H1 (cell line): ENCODE measurements around the gene TRAF6. TPM values are rescaled to one million over a fixed set of nuclear protein-coding genes. Genes with fewer than 3 reads are reported as not detected.

Source experiments
- CTCF ChIA-PET: fragments of 300-600 bp; sonication (Branson Sonifier 250); formaldehyde crosslinking; loops from one replicate; lab custom pipeline; 2021; ENCODE audit not compliant: partially characterized antibody; lab: Charles Lee
- POLR2A ChIA-PET: fragments of 300-600 bp; sonication (Branson Sonifier 250); formaldehyde crosslinking; loops from one replicate; lab custom pipeline; 2021; ENCODE audit warnings: inconsistent platforms; ENCODE audit not compliant: partially characterized antibody; lab: Charles Lee
- DNase-seq, 2 experiments: peaks; one replicate each; pipeline versions ENCODE4 v3.0.0 to v3.0.0-alpha.2; 2010 to 2022; ENCODE audit warnings: low spot score in 2 of 2, low read depth in 1 of 2, mixed read lengths in 1 of 2
- FAIRE-seq: peaks from 2 replicates; lab custom pipeline; 2011; peaks lifted over from hg19 to GRCh38; lab: Jason Lieb, UNC
- H2AFZ ChIP-seq: 2 replicates; pipeline ENCODE4 v1.8.1; 2012; ENCODE audit warnings: low read length, inconsistent platforms
- H2AK5ac ChIP-seq: 2 replicates; pipeline ENCODE4 v1.6.1; 2013; ENCODE audit warnings: low read depth, low read length
- H2BK120ac ChIP-seq: replicated peaks from 2 replicates; pipeline ENCODE3; 2013; ENCODE audit warnings: low read depth, low read length, inconsistent platforms
- H2BK12ac ChIP-seq: 2 replicates; pipeline ENCODE4 v1.6.1; 2013; ENCODE audit warnings: low read depth, low read length
- H2BK15ac ChIP-seq: 2 replicates; pipeline ENCODE4 v1.6.1; 2013; ENCODE audit warnings: low read length
- H2BK20ac ChIP-seq: 2 replicates; pipeline ENCODE4 v1.6.1; 2013; ENCODE audit warnings: low read length
- H2BK5ac ChIP-seq: 2 replicates; pipeline ENCODE4 v1.6.1; 2013; ENCODE audit warnings: low read depth, low read length
- H3K14ac ChIP-seq: 2 replicates; pipeline ENCODE4 v1.6.1; 2013; ENCODE audit warnings: inconsistent platforms; ENCODE audit not compliant: insufficient read length
- H3K18ac ChIP-seq: 2 replicates; pipeline ENCODE4 v1.6.1; 2013; ENCODE audit warnings: low read length; ENCODE audit errors: extremely low read depth
- H3K23ac ChIP-seq: 2 replicates; pipeline ENCODE4 v1.6.1; 2013; ENCODE audit warnings: inconsistent platforms; ENCODE audit not compliant: insufficient read length
- H3K23me2 ChIP-seq: 2 replicates; pipeline ENCODE4 v1.6.1; 2013; ENCODE audit warnings: low read depth, low read length
- H3K27ac ChIP-seq: 2 replicates; pipeline ENCODE4 v1.6.1; 2011; ENCODE audit warnings: low read depth, low read length, inconsistent platforms
- H3K27me3 ChIP-seq, 4 experiments: replicated peaks in 1 of 4; 1 replicate in 1 of 4; 2 replicates in 3 of 4; pipeline versions ENCODE4 v1.6.1 to v1.8.1; 2011 to 2013; ENCODE audit warnings: low read length in 3 of 4, mild to moderate bottlenecking in 3 of 4, inconsistent platforms in 2 of 4, mixed read lengths in 2 of 4, moderate library complexity in 1 of 4; ENCODE audit not compliant: control insufficient read depth in 3 of 4, insufficient read depth in 3 of 4; ENCODE audit errors: extremely low read depth in 1 of 4
- H3K36me3 ChIP-seq, 4 experiments: 2 replicates each; pipeline versions ENCODE4 v1.6.1 to v1.8.1; 2011 to 2013; ENCODE audit warnings: mild to moderate bottlenecking in 4 of 4, low read length in 3 of 4, moderate library complexity in 2 of 4, control low read depth in 1 of 4, inconsistent platforms in 1 of 4; ENCODE audit not compliant: insufficient read depth in 4 of 4, control insufficient read depth in 2 of 4
- H3K4ac ChIP-seq: replicated peaks from 2 replicates; pipeline ENCODE3; 2013; ENCODE audit warnings: low read length, low read depth, mixed read lengths, inconsistent platforms; ENCODE audit not compliant: insufficient read length
- H3K4me1 ChIP-seq, 4 experiments: replicated peaks in 1 of 4; 1 replicate in 1 of 4; 2 replicates in 3 of 4; pipeline versions ENCODE4 v1.6.1 to v1.8.1; 2011 to 2013; ENCODE audit warnings: low read length in 3 of 4, inconsistent platforms in 2 of 4, mixed read lengths in 1 of 4; ENCODE audit not compliant: insufficient read depth in 4 of 4, control insufficient read depth in 3 of 4
- H3K4me2 ChIP-seq, 2 experiments: 2 replicates each; pipeline versions ENCODE4 v1.6.1 to v1.8.1; 2011 to 2013; ENCODE audit warnings: low read depth in 2 of 2, low read length in 2 of 2, control low read depth in 1 of 2, inconsistent platforms in 1 of 2, mild to moderate bottlenecking in 1 of 2; ENCODE audit not compliant: insufficient read depth in 1 of 2
- H3K4me3 ChIP-seq, 4 experiments: fragments of 200-600, 300-600 bp in 1 of 4; sonication (generic), shearing (Covaris generic), sonication (Bioruptor Twin) in 1 of 4; 2 replicates each; pipeline versions ENCODE4 v1.5.1 to v1.8.1; 2011 to 2016; ENCODE audit warnings: low read length in 4 of 4, low read depth in 3 of 4, control low read depth in 2 of 4, inconsistent platforms in 2 of 4, mild to moderate bottlenecking in 2 of 4, mixed read lengths in 1 of 4, moderate library complexity in 1 of 4; ENCODE audit not compliant: insufficient read depth in 2 of 4; ENCODE audit errors: extremely low read depth in 1 of 4
- H3K56ac ChIP-seq: replicated peaks from 2 replicates; pipeline ENCODE3; 2013; ENCODE audit warnings: low read depth, mild to moderate bottlenecking, mixed read lengths, low read length, inconsistent platforms; ENCODE audit not compliant: insufficient read length
- H3K79me1 ChIP-seq: 2 replicates; pipeline ENCODE4 v1.6.1; 2013; ENCODE audit warnings: low read depth, low read length, control low read depth
- H3K79me2 ChIP-seq, 2 experiments: 2 replicates each; pipeline versions ENCODE4 v1.6.1 to v1.8.1; 2012 to 2013; ENCODE audit warnings: low read length in 2 of 2, mild to moderate bottlenecking in 2 of 2, inconsistent platforms in 1 of 2; ENCODE audit not compliant: insufficient read depth in 2 of 2, control insufficient read depth in 1 of 2
- H3K9ac ChIP-seq, 4 experiments: replicated peaks in 1 of 4; 1 replicate in 1 of 4; 2 replicates in 3 of 4; pipeline versions ENCODE4 v1.6.1 to v1.8.1; 2011 to 2013; ENCODE audit warnings: low read depth in 3 of 4, low read length in 3 of 4, control low read depth in 2 of 4, mild to moderate bottlenecking in 2 of 4, moderate library complexity in 2 of 4, inconsistent platforms in 1 of 4; ENCODE audit errors: extremely low read depth in 1 of 4
- H3K9me3 ChIP-seq, 2 experiments: 2 replicates each; pipeline versions ENCODE4 v1.6.1 to v1.8.1; 2012 to 2013; ENCODE audit warnings: mild to moderate bottlenecking in 2 of 2, moderate library complexity in 2 of 2, control low read depth in 1 of 2, inconsistent platforms in 1 of 2, low read depth in 1 of 2, low read length in 1 of 2, mixed read lengths in 1 of 2; ENCODE audit not compliant: insufficient read depth in 2 of 2
- H4K20me1 ChIP-seq, 2 experiments: replicated peaks in 1 of 2; 2 replicates each; pipeline versions ENCODE3 to v1.8.1; 2011 to 2013; ENCODE audit warnings: inconsistent platforms in 2 of 2, low read length in 2 of 2, mild to moderate bottlenecking in 1 of 2; ENCODE audit not compliant: insufficient read depth in 2 of 2, control insufficient read depth in 1 of 2
- H4K5ac ChIP-seq: 2 replicates; pipeline ENCODE4 v1.6.1; 2013; ENCODE audit warnings: low read length, low read depth, mixed read lengths, inconsistent platforms; ENCODE audit not compliant: insufficient read length
- H4K8ac ChIP-seq: 2 replicates; pipeline ENCODE4 v1.8.0; 2013; ENCODE audit warnings: mild to moderate bottlenecking, moderate library complexity, low read length, inconsistent platforms; ENCODE audit not compliant: insufficient read depth; ENCODE audit errors: extremely low read depth
- H4K91ac ChIP-seq: replicated peaks from 2 replicates; pipeline ENCODE3; 2013; ENCODE audit warnings: low read length, mixed read lengths, inconsistent platforms; ENCODE audit not compliant: insufficient read length
- GABPA ChIP-seq: IDR thresholded peaks from 2 replicates; pipeline ENCODE4 v1.6.1; 2011; ENCODE audit warnings: mild to moderate bottlenecking, low read length, moderate library complexity, borderline replicate concordance; ENCODE audit not compliant: insufficient read depth
- POLR2A ChIP-seq, 2 experiments: IDR thresholded peaks; 1 replicate in 1 of 2; 2 replicates in 1 of 2; pipeline ENCODE4 v1.6.1; 2011; ENCODE audit warnings: low read depth in 2 of 2, low read length in 2 of 2, mild to moderate bottlenecking in 2 of 2; ENCODE audit errors: control extremely low read depth in 1 of 2
- WGBS, 2 experiments: shearing (Covaris generic) in 1 of 2; methylation state at CpG; one replicate each; pipeline versions ENCODE4 v1.1.6 to v1.1.7; 2013 to 2015; ENCODE audit warnings: low lambda C conversion rate in 2 of 2, mixed read lengths in 2 of 2, inconsistent platforms in 1 of 2, low coverage in 1 of 2, missing lambda C conversion rate in 1 of 2; ENCODE audit not compliant: insufficient replicate concordance in 2 of 2, insufficient coverage in 1 of 2, insufficient read length in 1 of 2; ENCODE audit errors: extremely low coverage in 1 of 2, missing lambda C conversion rate in 1 of 2; 5-methylcytosine and 5-hydroxymethylcytosine counted together
- polyA plus RNA-seq, 7 experiments: library from polyadenylated mRNA; depleted of rRNA in 3 of 7; stranded (reverse) in 5 of 7; unstranded in 2 of 7; fragments of >200 nt in 5 of 7; fragments of 200-250 nt in 2 of 7; gene quantifications; 1 replicate in 5 of 7; 2 replicates in 1 of 7; 4 replicates in 1 of 7; pipeline versions ENCODE4 v1.2.1 to v1.2.3, GENCODE V29; 2011 to 2013; ENCODE audit warnings: missing spikeins in 2 of 7, mixed read lengths in 2 of 7
- total RNA-seq: library from RNA; stranded (reverse); fragmentation: NEBNext Ultra II Directional; extraction: Animal tissue kit (Norgen Biotek cat#: 25700); gene quantifications from 2 replicates; pipeline ENCODE4 v1.2.1, GENCODE V29; 2021

Gene TRAF6
- total and polyA plus RNA-seq, 2 of the 8 experiments (the other 6 are each of a cell fraction or from before 2014, with no cell fraction given), result 4.6 to 8.8 TPM

GRCh38 chr11:36550385-36551115 lies 40.5 kb upstream of the TRAF6 start:
- Histone ChIP-seq H3K9me3 (no peaks in the 10 kb centered on the region), H2BK20ac (no peak overlapping the region), H2AK5ac (no peak overlapping the region), H2BK15ac (no peak overlapping the region), H4K91ac (no peak overlapping the region), H3K79me1 (no peaks in the 10 kb centered on the region), H2BK12ac (no peak overlapping the region), H3K36me3 (no peaks in the 10 kb centered on the region), H3K23ac (no peak overlapping the region), H3K9ac (no peak overlapping the region), H2AFZ (no peak overlapping the region), H3K56ac (no peak overlapping the region), H3K79me2 (no peaks in the 10 kb centered on the region), H4K8ac (no peak overlapping the region), H2BK120ac (no peak overlapping the region), H4K20me1 (no peaks in the 10 kb centered on the region), H3K27ac (no peak overlapping the region), H3K4me1 (no peaks in the 10 kb centered on the region), H4K5ac (no peak overlapping the region), H3K14ac (no peak overlapping the region), H3K23me2 (no peaks in the 10 kb centered on the region), H3K4ac (no peak overlapping the region), H3K4me3 (no peak overlapping the region), H3K27me3 (no peaks in the 10 kb centered on the region), H3K4me2 (no peak overlapping the region), H3K18ac (no peak overlapping the region), H2BK5ac (no peak overlapping the region)
- ChIA-PET CTCF (interaction anchor here (0.5 to 1.5 kb wide), 3 partner anchors 9 to 155 kb away, joined by 3 read pairs; no protein-coding TSS in a partner anchor), POLR2A (no interaction called here)
- no peak for FAIRE-seq
- DNase-seq, result no peak
- TF ChIP-seq POLR2A (IDR thresholded peaks at IDR 0.05; ENCODE audit: control extremely low read depth in 1 of 2, low read depth in 2 of 2, low read length in 2 of 2) (no peak), GABPA (no peak)
- 94% methylated on average over 1 of the region's 1 CpG; no CpG with 5 or more reads in 1 of the 2 experiments for WGBS, 2 experiments
